Cardiac atrium fibroblast (primary cell): ENCODE data around the gene NADSYN1. TPM values are rescaled to one million over a fixed set of nuclear protein-coding genes. Genes with fewer than 3 reads are reported as not detected.

ENCODE experiments used
- total RNA-seq: library from RNA; depleted of rRNA; stranded (reverse); fragments of >200 nt; gene quantifications from 2 replicates; pipeline ENCODE4 v1.2.3, GENCODE V29; 2015

The NADSYN1 gene
- total RNA-seq, result 59.6 and 62.1 TPM in 2 replicates

DNA sequence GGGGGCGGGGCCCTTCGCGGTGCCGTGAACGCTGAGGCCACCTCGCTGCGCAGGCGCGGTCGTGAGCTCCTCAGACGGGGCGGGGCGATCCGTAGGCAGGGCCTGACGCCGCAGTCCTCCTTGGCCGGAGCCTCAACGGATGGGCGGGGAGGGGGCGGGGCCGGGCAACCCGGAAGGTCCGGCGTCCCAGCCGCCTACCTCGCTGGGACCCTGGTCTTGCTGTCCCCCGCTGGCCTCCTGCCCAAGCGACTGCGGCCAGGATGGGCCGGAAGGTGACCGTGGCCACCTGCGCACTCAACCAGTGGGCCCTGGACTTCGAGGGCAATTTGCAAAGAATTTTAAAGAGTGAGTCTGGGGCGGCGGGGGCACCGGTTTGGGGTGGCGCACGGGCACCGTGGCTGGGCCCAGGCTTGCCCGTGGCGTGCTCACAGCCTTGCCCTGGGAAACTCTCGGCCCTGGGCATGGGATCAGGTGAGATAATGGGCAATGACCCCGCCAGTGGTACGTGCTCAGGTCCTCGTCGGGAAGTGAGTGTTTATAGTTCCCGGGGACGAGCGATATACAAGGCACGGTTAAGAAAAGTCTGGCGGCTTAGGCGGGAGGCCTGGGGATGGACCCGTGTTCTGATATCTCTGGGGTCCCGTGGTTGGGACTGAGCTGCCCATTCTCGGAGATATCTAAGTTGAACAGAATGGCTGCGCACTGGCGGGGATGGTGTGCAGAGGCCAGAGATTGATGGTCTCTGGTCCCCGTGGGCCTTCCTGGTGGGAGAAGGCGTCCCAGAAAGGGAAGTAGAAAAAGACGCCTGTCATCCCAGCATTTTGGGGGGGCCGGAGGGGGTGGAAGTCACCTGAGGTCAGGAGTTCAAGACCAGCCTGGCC lies at the start of gene NADSYN1:
NADSYN1 (plus strand) TSS at position 167 of the 881 bp plus-strand sequence; CDS start at position 261, 94 bp downstream.

DNA sequence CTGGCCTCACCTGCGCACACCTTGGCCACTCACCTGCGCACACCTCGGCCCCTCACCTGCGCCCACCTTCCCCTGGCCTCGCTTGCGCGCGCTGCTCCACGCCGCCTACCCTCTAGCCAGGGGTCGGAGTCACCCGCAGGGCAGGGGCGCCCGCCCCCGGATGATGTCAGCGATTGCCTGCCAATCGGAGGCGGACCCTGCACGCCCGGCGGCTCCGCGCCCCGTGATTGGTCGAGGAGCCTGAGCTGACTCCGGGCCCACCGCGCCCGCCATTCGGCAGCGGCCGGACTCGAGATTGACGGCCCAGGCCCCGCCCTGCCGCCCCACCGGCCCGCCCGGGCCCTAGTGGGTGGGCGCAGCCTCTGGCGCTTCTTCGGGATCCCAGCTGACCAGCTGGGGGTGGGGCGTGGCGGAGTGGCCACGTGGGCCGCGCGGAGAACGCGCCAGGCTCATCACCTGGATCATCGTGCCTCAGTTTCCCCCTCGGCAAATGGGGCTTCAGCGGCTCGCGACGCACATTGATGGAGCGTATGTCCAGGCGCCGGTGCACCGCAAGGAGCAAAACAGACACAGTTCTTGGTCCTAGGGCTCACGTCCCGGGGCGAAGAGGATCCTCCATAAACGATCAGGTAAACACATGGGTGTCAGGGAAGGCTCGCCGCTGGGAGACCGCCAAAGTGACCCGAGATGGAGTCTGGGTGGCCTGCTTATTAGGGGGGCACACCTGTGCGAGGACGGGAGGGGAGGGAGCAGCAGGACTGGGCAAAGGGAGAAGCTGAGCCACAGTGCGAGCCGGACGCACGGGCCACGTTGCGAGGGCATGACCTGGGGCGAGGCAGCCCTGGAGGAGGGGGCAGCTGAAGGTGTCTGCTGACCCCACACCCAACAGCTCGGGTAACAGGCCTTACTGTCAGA lies 4.5 kb upstream of the NADSYN1 start, which contains the start of gene DHCR7:
DHCR7 (minus strand) TSS at position 137 of the 915 bp plus-strand sequence. CDS start 3,441 bp downstream, outside the sequence.

DNA sequence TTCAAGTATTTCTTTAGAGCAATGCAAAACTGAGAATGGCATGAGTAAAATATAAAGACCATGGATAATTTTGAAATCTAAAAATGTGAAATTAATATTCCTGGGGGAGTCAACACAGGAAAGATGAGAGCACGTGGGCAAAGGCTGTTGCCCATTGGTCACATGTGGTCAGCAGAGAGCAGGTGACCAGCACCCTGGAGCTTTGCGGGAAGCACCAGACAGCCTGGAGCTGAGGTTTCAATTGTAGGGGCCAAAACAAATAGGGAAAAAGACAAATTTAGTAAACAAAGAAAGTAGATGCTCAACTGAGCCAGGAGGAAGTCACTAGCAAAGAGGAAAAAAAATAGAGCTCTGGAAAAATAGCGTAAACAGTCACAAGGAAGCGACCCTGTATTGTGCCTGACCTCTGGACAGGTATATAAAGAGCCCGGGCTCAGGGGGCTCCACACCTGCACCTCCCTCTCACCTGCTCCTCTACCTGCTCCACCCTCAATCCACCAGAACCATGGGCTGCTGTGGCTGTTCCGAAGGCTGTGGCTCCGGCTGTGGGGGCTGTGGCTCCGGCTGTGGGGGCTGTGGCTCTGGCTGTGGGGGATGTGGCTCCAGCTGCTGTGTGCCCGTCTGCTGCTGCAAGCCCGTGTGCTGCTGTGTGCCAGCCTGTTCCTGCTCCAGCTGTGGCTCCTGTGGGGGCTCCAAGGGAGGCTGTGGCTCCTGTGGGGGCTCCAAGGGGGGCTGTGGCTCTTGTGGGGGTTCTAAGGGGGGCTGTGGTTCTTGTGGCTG lies 74.0 kb downstream of the NADSYN1 start, which contains the start of gene KRTAP5-7:
KRTAP5-7 (plus strand) TSS at position 472 of the 780 bp plus-strand sequence; CDS start at position 506, 34 bp downstream.

DNA sequence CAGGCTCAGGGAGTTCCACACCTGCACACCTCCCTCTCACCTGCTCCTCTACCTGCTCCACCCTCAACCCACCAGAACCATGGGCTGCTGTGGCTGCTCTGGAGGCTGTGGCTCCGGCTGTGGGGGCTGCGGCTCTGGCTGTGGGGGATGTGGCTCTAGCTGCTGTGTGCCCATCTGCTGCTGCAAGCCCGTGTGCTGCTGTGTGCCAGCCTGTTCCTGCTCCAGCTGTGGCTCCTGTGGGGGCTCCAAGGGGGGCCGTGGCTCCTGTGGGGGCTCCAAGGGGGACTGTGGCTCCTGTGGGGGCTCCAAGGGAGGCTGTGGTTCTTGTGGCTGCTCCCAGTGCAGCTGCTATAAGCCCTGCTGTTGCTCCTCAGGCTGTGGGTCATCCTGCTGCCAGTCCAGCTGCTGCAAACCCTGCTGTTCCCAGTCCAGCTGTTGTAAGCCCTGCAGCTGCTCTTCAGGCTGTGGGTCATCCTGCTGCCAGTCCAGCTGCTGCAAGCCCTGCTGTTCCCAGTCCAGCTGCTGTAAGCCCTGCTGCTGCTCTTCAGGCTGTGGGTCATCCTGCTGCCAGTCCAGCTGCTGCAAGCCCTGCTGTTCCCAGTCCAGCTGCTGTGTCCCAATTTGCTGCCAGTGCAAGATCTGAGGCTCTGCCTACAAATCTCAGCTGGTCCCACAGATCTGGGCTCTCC lies 85.1 kb downstream of the NADSYN1 start, which contains the start of gene KRTAP5-8:
KRTAP5-8 (plus strand) TSS at position 49 of the 689 bp plus-strand sequence; CDS start at position 80, 31 bp downstream.

DNA sequence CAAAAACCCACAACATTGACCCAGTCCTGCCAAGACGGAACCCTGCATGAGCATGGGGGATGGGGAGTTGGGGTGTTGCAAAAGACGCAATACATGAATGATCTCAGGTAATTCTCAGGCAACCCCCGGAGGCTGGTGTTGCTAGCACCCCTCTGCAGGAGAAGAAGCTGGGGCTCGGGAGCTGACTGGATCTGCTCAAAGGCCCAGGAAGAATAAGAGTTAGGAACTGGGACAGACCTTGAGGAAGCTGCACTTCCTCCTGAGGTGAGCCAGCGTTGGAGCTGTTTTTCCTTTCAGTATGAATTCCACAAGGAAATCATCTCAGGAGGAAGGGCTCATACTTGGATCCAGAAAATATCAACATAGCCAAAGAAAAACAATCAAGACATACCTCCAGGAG lies 95.1 kb downstream of the NADSYN1 start, which contains the start of gene KRTAP5-9:
KRTAP5-9 (plus strand) TSS at position 301 of the 400 bp plus-strand sequence. CDS start 238 bp downstream, outside the sequence.

Other genes starting within 250 kb of the NADSYN1 start
- 0.18 and 0.49 TPM in 2 replicates for gene SHANK2, start 200.6 kb upstream of the NADSYN1 start, total RNA-seq
- 38.3 and 109 TPM in 2 replicates for gene DHCR7, start 4.8 kb upstream of the NADSYN1 start, total RNA-seq
- gene KRTAP5-7, start 74.1 kb downstream of the NADSYN1 start, total RNA-seq, result not detected in 2 replicates
- gene KRTAP5-8, start 84.8 kb downstream of the NADSYN1 start, total RNA-seq, result not detected in 2 replicates
- gene KRTAP5-9, start 95.2 kb downstream of the NADSYN1 start, total RNA-seq, result not detected in 2 replicates
- not detected in 2 replicates for gene KRTAP5-10, start 112.4 kb downstream of the NADSYN1 start, total RNA-seq
- gene KRTAP5-11, start 129.7 kb downstream of the NADSYN1 start, total RNA-seq, result not detected in 2 replicates